ENCODE data around the gene SMARCA4.

SMARCA4 gene

DNA sequence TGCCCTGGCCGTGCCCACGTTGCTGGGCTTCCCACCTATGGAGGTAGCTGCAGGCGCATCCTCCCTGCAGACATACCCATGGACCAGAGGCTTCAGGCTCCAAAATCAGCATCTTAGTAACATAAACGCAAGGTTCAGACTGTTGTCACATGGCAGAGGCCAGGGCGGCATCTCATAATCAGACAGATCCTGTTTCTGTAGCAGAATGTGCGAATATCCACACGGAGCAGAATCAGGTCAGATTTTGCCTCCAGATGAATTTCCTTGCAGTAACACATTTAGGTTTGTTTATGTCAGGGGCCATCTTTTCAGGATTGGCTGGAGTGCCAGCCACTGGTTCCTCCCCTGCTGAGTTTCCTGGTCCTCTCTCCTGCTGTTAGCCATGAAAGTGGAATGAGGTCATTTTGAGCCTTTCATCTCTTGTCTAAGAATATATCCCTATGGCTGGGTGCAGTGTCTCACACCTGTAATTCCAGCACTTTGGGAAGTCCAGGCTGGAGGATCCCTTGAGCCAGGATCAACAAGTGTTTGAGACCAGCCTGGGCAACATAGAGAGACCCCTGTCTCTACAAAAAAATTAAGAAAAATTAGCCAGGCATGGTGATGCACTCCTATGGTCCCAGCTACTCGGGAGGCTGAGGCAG, 20.5 kb downstream of the SMARCA4 start:
- H3K9ac ChIP-seq (ENCODE audit: low read depth, low read length), result no peak overlapping the region

DNA sequence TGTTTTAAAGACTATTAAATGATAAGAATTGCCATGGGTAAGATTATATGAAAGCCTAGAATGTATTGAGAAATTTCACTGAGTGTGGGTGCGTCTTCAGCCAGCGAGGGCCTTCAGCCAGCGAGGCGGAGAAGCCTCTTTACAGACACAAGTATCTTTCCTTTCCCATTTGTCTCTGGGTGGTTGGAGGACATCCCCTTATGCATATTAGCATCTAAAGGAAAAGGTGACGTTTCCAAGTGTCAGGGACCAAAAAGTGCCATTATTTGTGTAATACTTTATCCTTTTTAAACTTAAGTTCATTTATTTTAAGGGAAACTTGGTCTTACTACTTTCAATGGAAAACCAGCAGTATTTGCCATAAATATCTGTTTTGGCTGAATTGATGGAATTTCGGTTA, 22.2 kb downstream of the SMARCA4 start:
- no peaks in the 10 kb centered on the region for H3K27me3 ChIP-seq (ENCODE audit: control insufficient read depth, insufficient read depth, low read length)
- H3K9ac ChIP-seq (ENCODE audit: low read depth, low read length), result no peak overlapping the region
- peaks cover 4% of the 10 kb centered on the region; the same call in 1 of the 2 replicates for H3K4me1 ChIP-seq (ENCODE audit: control insufficient read depth, insufficient read depth, low read length)
- peaks cover 50% of the 10 kb centered on the region for H3K36me3 ChIP-seq (ENCODE audit: control insufficient read depth, insufficient read depth, low read length)
- H3K27ac ChIP-seq (ENCODE audit: low read depth, low read length), result no peak overlapping the region
- no peaks in the 10 kb centered on the region for H3K9me3 ChIP-seq (ENCODE audit: control insufficient read depth, insufficient read depth, low read length)
- no peak overlapping the region for H3K4me3 ChIP-seq (ENCODE audit: low read depth, low read length)

More for the DNA sequence above, 20.5 kb downstream of the SMARCA4 start:
- Histone ChIP-seq H3K27ac (ENCODE audit: low read depth, low read length) (no peak overlapping the region), H3K4me3 (ENCODE audit: low read depth, low read length) (no peak overlapping the region), H3K36me3 (ENCODE audit: control insufficient read depth, insufficient read depth, low read length) (peaks cover 34% of the 10 kb centered on the region), H3K4me1 (ENCODE audit: control insufficient read depth, insufficient read depth, low read length) (peaks cover 4% of the 10 kb centered on the region; the same call in 1 of the 2 replicates), H3K27me3 (ENCODE audit: control insufficient read depth, insufficient read depth, low read length) (no peaks in the 10 kb centered on the region), H3K9me3 (ENCODE audit: control insufficient read depth, insufficient read depth, low read length) (no peaks in the 10 kb centered on the region)

DNA sequence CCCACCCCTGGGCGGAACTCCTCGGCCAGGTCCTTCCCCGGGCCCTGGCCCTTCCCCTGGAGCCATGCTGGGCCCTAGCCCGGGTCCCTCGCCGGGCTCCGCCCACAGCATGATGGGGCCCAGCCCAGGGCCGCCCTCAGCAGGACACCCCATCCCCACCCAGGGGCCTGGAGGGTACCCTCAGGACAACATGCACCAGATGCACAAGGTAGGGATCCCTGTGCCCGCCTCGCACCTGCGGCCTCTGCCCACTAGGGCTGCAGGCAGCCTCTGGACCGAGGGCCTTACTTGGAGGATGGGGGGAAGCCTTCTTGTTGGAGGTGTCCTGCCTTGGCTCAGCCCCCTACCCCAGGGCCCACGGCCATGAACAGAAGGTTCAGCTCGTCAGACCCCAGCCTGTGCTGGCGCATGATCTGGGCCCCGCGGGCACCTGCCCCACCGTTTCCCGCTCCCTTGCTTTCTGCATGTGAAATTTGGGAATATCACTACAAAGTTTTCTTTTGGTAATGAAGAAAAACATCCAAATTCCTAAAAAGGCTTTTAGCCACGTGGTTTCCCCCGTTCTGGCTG, 23.4 kb downstream of the SMARCA4 start:
- Histone ChIP-seq H3K4me3 (ENCODE audit: low read depth, low read length) (no peak overlapping the region), H3K4me1 (ENCODE audit: control insufficient read depth, insufficient read depth, low read length) (peaks cover 4% of the 10 kb centered on the region; the same call in 1 of the 2 replicates), H3K27ac (ENCODE audit: low read depth, low read length) (no peak overlapping the region), H3K9ac (ENCODE audit: low read depth, low read length) (no peak overlapping the region), H3K27me3 (ENCODE audit: control insufficient read depth, insufficient read depth, low read length) (no peaks in the 10 kb centered on the region), H3K36me3 (ENCODE audit: control insufficient read depth, insufficient read depth, low read length) (peaks cover 58% of the 10 kb centered on the region), H3K9me3 (ENCODE audit: control insufficient read depth, insufficient read depth, low read length) (no peaks in the 10 kb centered on the region)

DNA sequence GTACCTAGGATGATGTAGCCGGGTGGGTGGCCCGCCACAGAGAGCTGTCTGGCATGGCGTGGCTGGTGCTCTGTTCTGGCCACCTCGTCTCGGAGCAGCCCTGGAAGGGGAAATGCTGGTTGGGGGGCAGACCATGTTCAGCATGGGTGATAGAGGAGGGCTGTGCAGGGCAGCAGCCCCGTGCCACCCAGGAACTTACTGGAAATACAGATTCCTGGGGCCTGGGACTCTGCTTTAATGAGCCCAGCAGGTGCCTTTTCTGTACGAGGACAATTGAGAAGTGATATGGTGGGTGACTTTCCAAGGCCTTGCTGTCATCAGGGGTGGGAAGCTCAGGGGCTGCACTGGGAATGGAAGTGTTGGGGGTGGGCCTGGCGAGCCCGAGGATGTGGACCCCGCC, 24.7 kb downstream of the SMARCA4 start:
- Histone ChIP-seq H3K4me3 (ENCODE audit: low read depth, low read length) (no peak overlapping the region), H3K36me3 (ENCODE audit: control insufficient read depth, insufficient read depth, low read length) (peaks cover 65% of the 10 kb centered on the region)

DNA sequence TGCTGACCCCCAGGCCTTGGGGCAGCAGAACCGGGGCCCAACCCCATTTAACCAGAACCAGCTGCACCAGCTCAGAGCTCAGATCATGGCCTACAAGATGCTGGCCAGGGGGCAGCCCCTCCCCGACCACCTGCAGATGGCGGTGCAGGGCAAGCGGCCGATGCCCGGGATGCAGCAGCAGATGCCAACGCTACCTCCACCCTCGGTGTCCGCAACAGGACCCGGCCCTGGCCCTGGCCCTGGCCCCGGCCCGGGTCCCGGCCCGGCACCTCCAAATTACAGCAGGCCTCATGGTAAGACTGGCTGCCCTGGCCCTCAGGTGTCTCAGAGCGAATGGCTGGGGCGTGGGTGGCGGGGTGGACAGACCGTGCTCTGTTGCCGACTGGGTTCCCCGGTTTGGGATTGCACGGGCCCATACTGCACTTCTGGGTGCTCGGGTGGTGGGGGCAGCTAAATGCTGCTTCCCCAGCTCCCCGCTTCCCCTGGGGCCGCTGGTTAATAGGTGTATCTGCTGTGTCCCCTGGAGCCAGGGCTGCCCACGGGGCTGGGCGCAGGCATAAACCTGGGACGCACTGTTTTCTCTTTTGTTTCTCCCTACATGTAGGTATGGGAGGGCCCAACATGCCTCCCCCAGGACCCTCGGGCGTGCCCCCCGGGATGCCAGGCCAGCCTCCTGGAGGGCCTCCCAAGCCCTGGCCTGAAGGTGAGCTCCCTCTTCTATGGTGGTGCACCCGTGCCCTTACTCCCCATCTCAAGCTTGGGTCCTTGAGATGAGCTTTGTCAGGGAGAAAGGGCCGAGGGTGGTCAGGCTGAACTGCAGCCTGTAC, 25.7 kb downstream of the SMARCA4 start:
- Histone ChIP-seq H3K27me3 (ENCODE audit: control insufficient read depth, insufficient read depth, low read length) (no peaks in the 10 kb centered on the region), H3K27ac (ENCODE audit: low read depth, low read length) (no peak overlapping the region), H3K36me3 (ENCODE audit: control insufficient read depth, insufficient read depth, low read length) (peaks cover 76% of the 10 kb centered on the region), H3K4me1 (ENCODE audit: control insufficient read depth, insufficient read depth, low read length) (no peaks in the 10 kb centered on the region), H3K4me3 (ENCODE audit: low read depth, low read length) (no peak overlapping the region), H3K9me3 (ENCODE audit: control insufficient read depth, insufficient read depth, low read length) (no peaks in the 10 kb centered on the region), H3K9ac (ENCODE audit: low read depth, low read length) (no peak overlapping the region)

More for the DNA sequence above, 24.7 kb downstream of the SMARCA4 start:
- Histone ChIP-seq H3K9me3 (ENCODE audit: control insufficient read depth, insufficient read depth, low read length) (no peaks in the 10 kb centered on the region), H3K9ac (ENCODE audit: low read depth, low read length) (no peak overlapping the region), H3K27me3 (ENCODE audit: control insufficient read depth, insufficient read depth, low read length) (no peaks in the 10 kb centered on the region), H3K4me1 (ENCODE audit: control insufficient read depth, insufficient read depth, low read length) (peaks cover 4% of the 10 kb centered on the region; the same call in 1 of the 2 replicates), H3K27ac (ENCODE audit: low read depth, low read length) (no peak overlapping the region)

DNA sequence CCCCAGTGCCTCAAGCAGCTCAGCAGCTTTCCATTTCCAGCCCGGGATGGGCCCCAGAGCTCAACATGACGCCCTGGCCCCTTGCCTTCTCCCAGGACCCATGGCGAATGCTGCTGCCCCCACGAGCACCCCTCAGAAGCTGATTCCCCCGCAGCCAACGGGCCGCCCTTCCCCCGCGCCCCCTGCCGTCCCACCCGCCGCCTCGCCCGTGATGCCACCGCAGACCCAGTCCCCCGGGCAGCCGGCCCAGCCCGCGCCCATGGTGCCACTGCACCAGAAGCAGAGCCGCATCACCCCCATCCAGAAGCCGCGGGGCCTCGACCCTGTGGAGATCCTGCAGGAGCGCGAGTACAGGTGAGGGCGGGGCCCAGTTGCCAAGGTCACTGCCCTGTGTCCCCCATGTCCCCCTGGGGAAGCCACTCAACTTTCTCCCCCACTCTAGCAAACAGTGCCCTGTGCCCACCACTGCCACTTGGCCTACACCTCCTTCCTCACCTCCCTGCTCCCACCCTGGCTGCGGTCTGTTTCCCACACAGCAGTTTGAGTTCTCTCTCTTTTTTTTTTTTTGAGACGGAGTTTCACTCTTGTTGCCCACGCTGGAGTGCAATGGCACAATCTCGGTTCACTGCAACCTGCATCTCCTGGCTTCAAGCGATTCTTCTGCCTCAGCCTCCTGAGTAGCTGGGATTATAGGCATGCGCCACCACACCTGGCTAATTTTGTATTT, 26.9 kb downstream of the SMARCA4 start:
- Histone ChIP-seq H3K27ac (ENCODE audit: low read depth, low read length) (no peak overlapping the region), H3K4me3 (ENCODE audit: low read depth, low read length) (no peak overlapping the region), H3K36me3 (ENCODE audit: control insufficient read depth, insufficient read depth, low read length) (peaks cover 83% of the 10 kb centered on the region), H3K9ac (ENCODE audit: low read depth, low read length) (no peak overlapping the region), H3K9me3 (ENCODE audit: control insufficient read depth, insufficient read depth, low read length) (no peaks in the 10 kb centered on the region), H3K4me1 (ENCODE audit: control insufficient read depth, insufficient read depth, low read length) (no peaks in the 10 kb centered on the region), H3K27me3 (ENCODE audit: control insufficient read depth, insufficient read depth, low read length) (no peaks in the 10 kb centered on the region)

DNA sequence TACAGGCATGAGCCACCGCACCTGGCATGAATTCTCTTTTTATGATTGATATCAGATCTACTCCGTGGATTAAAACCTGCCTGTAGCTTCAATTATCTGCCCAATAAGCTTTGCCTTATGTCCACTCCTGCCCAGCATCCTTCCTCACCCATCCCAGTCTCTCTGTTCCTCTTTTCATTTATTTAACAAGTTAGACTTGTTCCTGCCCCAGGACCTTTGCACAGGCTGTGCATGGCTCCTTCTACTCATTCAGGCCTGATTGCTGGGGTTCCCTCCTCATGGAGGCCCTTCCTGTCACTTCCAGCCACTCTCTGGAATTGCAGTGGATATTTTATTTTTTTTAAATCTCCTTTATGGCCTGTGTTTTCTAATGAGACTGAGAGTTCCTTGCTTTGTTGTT, 27.6 kb downstream of the SMARCA4 start:
- H3K9me3 ChIP-seq (ENCODE audit: control insufficient read depth, insufficient read depth, low read length), result no peaks in the 10 kb centered on the region
- no peak overlapping the region for H3K9ac ChIP-seq (ENCODE audit: low read depth, low read length)
- H3K4me3 ChIP-seq (ENCODE audit: low read depth, low read length), result no peak overlapping the region
- H3K36me3 ChIP-seq (ENCODE audit: control insufficient read depth, insufficient read depth, low read length), result peaks cover 88% of the 10 kb centered on the region
- no peaks in the 10 kb centered on the region for H3K4me1 ChIP-seq (ENCODE audit: control insufficient read depth, insufficient read depth, low read length)
- no peak overlapping the region for H3K27ac ChIP-seq (ENCODE audit: low read depth, low read length)
- H3K27me3 ChIP-seq (ENCODE audit: control insufficient read depth, insufficient read depth, low read length), result no peaks in the 10 kb centered on the region

DNA sequence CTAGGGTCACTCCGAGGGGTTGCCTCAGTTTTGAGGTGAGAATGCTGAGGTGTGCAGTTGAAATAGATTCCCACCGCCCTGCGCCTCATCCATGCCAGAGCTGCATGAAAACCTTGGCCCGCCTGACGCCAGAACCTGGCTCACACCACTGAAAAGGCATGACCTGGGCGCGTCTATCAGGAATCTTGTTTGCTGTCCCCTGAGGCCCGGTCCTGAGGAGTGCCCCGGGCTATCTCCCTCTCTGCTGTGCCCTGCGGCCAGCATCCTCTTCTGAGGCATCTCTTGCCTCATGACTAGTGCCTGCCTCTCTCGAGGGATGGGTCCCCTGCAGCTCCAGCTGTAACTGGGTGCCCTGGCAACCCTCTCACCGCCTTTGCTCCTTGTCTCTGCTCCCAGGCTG, 28.1 kb downstream of the SMARCA4 start:
- peaks cover 88% of the 10 kb centered on the region for H3K36me3 ChIP-seq (ENCODE audit: control insufficient read depth, insufficient read depth, low read length)
- H3K4me1 ChIP-seq (ENCODE audit: control insufficient read depth, insufficient read depth, low read length), result no peaks in the 10 kb centered on the region
- H3K4me3 ChIP-seq (ENCODE audit: low read depth, low read length), result no peak overlapping the region
- H3K27ac ChIP-seq (ENCODE audit: low read depth, low read length), result no peak overlapping the region
- H3K27me3 ChIP-seq (ENCODE audit: control insufficient read depth, insufficient read depth, low read length), result no peaks in the 10 kb centered on the region
- H3K9me3 ChIP-seq (ENCODE audit: control insufficient read depth, insufficient read depth, low read length), result no peaks in the 10 kb centered on the region
- no peak overlapping the region for H3K9ac ChIP-seq (ENCODE audit: low read depth, low read length)

DNA sequence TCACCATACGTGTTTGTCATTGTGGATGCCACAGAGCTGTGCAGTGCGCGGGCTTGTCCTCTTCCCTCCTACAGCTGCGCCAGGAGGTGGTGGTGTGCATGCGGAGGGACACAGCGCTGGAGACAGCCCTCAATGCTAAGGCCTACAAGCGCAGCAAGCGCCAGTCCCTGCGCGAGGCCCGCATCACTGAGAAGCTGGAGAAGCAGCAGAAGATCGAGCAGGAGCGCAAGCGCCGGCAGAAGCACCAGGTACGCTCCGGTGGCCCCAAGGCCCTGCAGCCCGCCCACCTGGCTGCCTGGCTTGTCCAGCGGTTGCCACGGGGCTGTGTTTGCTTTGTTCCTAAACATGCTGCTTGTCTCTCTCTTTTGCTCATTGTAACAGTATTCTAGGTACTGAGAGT, 30.2 kb downstream of the SMARCA4 start:
- no peaks in the 10 kb centered on the region for H3K4me1 ChIP-seq (ENCODE audit: control insufficient read depth, insufficient read depth, low read length)
- peaks cover 88% of the 10 kb centered on the region for H3K36me3 ChIP-seq (ENCODE audit: control insufficient read depth, insufficient read depth, low read length)
- H3K4me3 ChIP-seq (ENCODE audit: low read depth, low read length), result no peak overlapping the region
- no peak overlapping the region for H3K9ac ChIP-seq (ENCODE audit: low read depth, low read length)
- H3K27ac ChIP-seq (ENCODE audit: low read depth, low read length), result no peak overlapping the region
- H3K27me3 ChIP-seq (ENCODE audit: control insufficient read depth, insufficient read depth, low read length), result no peaks in the 10 kb centered on the region
- H3K9me3 ChIP-seq (ENCODE audit: control insufficient read depth, insufficient read depth, low read length), result no peaks in the 10 kb centered on the region

DNA sequence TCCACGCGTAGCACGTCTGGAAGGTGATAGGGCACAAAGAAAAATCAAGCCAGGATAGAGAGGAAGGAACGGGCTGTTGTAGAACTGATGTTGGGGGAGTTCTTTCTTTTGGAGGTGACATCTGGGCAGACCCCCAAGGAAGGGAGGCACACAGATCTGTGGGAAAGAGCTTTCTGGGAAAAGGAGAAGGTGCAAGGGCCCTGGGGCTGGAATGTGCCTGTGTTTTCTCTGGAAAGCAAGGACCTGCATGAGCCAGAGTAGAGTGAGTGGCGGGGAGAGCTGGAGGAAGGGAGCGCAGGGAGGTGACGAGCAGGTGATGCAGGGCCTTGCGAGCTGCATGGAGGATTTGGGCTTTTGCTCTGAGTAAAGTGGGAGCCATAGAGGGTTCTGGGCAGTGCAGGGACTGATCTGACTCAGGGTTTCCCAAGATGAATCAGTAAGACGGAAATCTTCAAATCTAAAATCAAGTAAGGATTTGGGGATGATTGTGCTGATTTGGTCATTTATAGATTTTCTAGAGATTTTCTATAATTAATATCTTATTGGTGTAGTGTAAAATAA, 30.8 kb downstream of the SMARCA4 start:
- no peak overlapping the region for H3K9ac ChIP-seq (ENCODE audit: low read depth, low read length)
- H3K4me3 ChIP-seq (ENCODE audit: low read depth, low read length), result no peak overlapping the region
- no peaks in the 10 kb centered on the region for H3K4me1 ChIP-seq (ENCODE audit: control insufficient read depth, insufficient read depth, low read length)
- peaks cover 88% of the 10 kb centered on the region for H3K36me3 ChIP-seq (ENCODE audit: control insufficient read depth, insufficient read depth, low read length)
- H3K9me3 ChIP-seq (ENCODE audit: control insufficient read depth, insufficient read depth, low read length), result no peaks in the 10 kb centered on the region
- H3K27me3 ChIP-seq (ENCODE audit: control insufficient read depth, insufficient read depth, low read length), result no peaks in the 10 kb centered on the region
- no peak overlapping the region for H3K27ac ChIP-seq (ENCODE audit: low read depth, low read length)
